GM23338 (cell line): Measurements from ENCODE around the gene KCNK5. TPM values are rescaled to one million over a fixed set of nuclear protein-coding genes. Genes with fewer than 3 reads are reported as not detected.

ENCODE experiments used
- ATAC-seq: fragments of 200-7000 bp; cut with Tn5 transposase; 3 replicates; pipeline ENCODE4 v1.9.1; 2020
- DNase-seq: peaks from one replicate; pipeline ENCODE4 v3.0.0-alpha.2; 2015; ENCODE audit warnings: low spot score
- H2AFZ ChIP-seq: fragments of 200-600 bp; sonication (generic); 2 replicates; pipeline ENCODE4 v1.8.0; 2016; ENCODE audit warnings: antibody characterized with exemption, mild to moderate bottlenecking, moderate library complexity
- H3F3A ChIP-seq: fragments of 200-600 bp; sonication (generic); replicated peaks from 2 replicates; pipeline ENCODE4 v1.8.0; 2017; ENCODE audit warnings: antibody characterized with exemption, mixed run types, low read depth
- H3K27ac ChIP-seq: fragments of 200-600 bp; sonication (generic); 2 replicates; pipeline ENCODE4 v1.6.1; 2016; ENCODE audit warnings: low read depth
- H3K27me3 ChIP-seq: fragments of 200-600 bp; sonication (generic); 2 replicates; pipeline ENCODE4 v1.8.0; 2016; ENCODE audit warnings: mild to moderate bottlenecking, mixed run types, moderate library complexity; ENCODE audit not compliant: insufficient read depth
- H3K36me3 ChIP-seq: fragments of 200-600 bp; sonication (generic); 2 replicates; pipeline ENCODE4 v1.8.0; 2016; ENCODE audit warnings: mild to moderate bottlenecking; ENCODE audit not compliant: insufficient read depth
- H3K4me1 ChIP-seq: fragments of 200-600 bp; sonication (generic); 2 replicates; pipeline ENCODE4 v1.8.0; 2016; ENCODE audit warnings: mild to moderate bottlenecking, moderate library complexity; ENCODE audit not compliant: insufficient read depth
- H3K4me2 ChIP-seq: fragments of 200-600 bp; sonication (generic); 2 replicates; pipeline ENCODE4 v1.7.1; 2017; ENCODE audit warnings: mixed run types
- H3K4me3 ChIP-seq: fragments of 200-600 bp; sonication (generic); 2 replicates; pipeline ENCODE4 v1.6.1; 2016; ENCODE audit warnings: mixed run types
- H3K79me2 ChIP-seq: fragments of 200-600 bp; sonication (generic); replicated peaks from 2 replicates; pipeline ENCODE4 v1.8.0; 2017; ENCODE audit warnings: mild to moderate bottlenecking; ENCODE audit not compliant: insufficient read depth
- H3K9me2 ChIP-seq: fragments of 200-600 bp; sonication (generic); 2 replicates; pipeline ENCODE4 v1.8.0; 2017; ENCODE audit not compliant: insufficient read depth
- H4K20me1 ChIP-seq: fragments of 200-600 bp; sonication (generic); replicated peaks from 2 replicates; pipeline ENCODE4 v1.8.0; 2017; ENCODE audit warnings: mild to moderate bottlenecking; ENCODE audit not compliant: insufficient read depth
- H3K27ac Mint-ChIP-seq: 2 replicates; pipeline ENCODE4 v1.8.0; 2020; ENCODE audit warnings: inconsistent platforms, mild to moderate bottlenecking, moderate library complexity, mixed read lengths
- H3K27me3 Mint-ChIP-seq: 3 replicates; pipeline ENCODE4 v1.8.0; 2022; ENCODE audit warnings: low read depth, mild to moderate bottlenecking, moderate library complexity, mixed read lengths, inconsistent platforms; ENCODE audit not compliant: insufficient read depth, poor library complexity
- H3K36me3 Mint-ChIP-seq: 3 replicates; pipeline ENCODE4 v1.8.0; 2021; ENCODE audit warnings: low read depth, mild to moderate bottlenecking, inconsistent platforms, moderate library complexity, mixed read lengths
- H3K4me1 Mint-ChIP-seq: 3 replicates; pipeline ENCODE4 v1.8.0; 2020; ENCODE audit warnings: mild to moderate bottlenecking, inconsistent platforms, mixed read lengths
- H3K4me3 Mint-ChIP-seq: 3 replicates; pipeline ENCODE4 v1.8.0; 2021; ENCODE audit warnings: moderate library complexity, mild to moderate bottlenecking, inconsistent platforms, mixed read lengths
- H3K9me3 Mint-ChIP-seq: 3 replicates; pipeline ENCODE4 v1.8.0; 2020; ENCODE audit warnings: moderate library complexity, mild to moderate bottlenecking, inconsistent platforms, mixed read lengths
- CREB1 ChIP-seq: fragments of 250-450 bp; sonication (Bioruptor Pico); IDR thresholded peaks from 2 replicates; pipeline ENCODE4 v1.5.0; 2020; ENCODE audit warnings: low read depth, mild to moderate bottlenecking, moderate library complexity
- ETS1 ChIP-seq: IDR thresholded peaks from 2 replicates; pipeline ENCODE4 v1.6.1; 2016; ENCODE audit warnings: antibody characterized with exemption
- EZH2 ChIP-seq: fragments of 200-600 bp; sonication (generic); IDR thresholded peaks from one replicate; pipeline ENCODE4 v1.8.0; 2017; ENCODE audit warnings: antibody characterized with exemption, mild to moderate bottlenecking, low read depth; ENCODE audit not compliant: unreplicated experiment
- EZH2phosphoT487 ChIP-seq: fragments of 200-600 bp; sonication (generic); IDR thresholded peaks from one replicate; pipeline ENCODE4 v1.8.1; 2018; ENCODE audit warnings: antibody characterized with exemption; ENCODE audit not compliant: unreplicated experiment
- JUNB ChIP-seq: IDR thresholded peaks from one replicate; pipeline ENCODE4 v1.6.1; 2016; ENCODE audit warnings: antibody characterized with exemption; ENCODE audit not compliant: unreplicated experiment
- NANOG ChIP-seq: IDR thresholded peaks from 2 replicates; pipeline ENCODE4 v1.6.1; 2016; ENCODE audit warnings: antibody characterized with exemption, borderline replicate concordance
- POLR2AphosphoS5 ChIP-seq: IDR thresholded peaks from 2 replicates; pipeline ENCODE4 v1.6.1; 2016; ENCODE audit warnings: antibody characterized with exemption, low read depth
- STAT1 ChIP-seq: IDR thresholded peaks from one replicate; pipeline ENCODE4 v1.6.1; 2016; ENCODE audit warnings: antibody characterized with exemption; ENCODE audit not compliant: unreplicated experiment
- ZNF114 ChIP-seq: fragments of 250-450 bp; sonication (Bioruptor Pico); IDR thresholded peaks from 2 replicates; pipeline ENCODE4 v1.5.0; 2020; ENCODE audit warnings: mild to moderate bottlenecking, moderate library complexity
- ZNF331 ChIP-seq: fragments of 250-450 bp; sonication (Bioruptor Pico); IDR thresholded peaks from 2 replicates; pipeline ENCODE4 v1.5.0; 2020; ENCODE audit warnings: low read depth, mild to moderate bottlenecking, moderate library complexity
- ZNF462 ChIP-seq: fragments of 250-450 bp; sonication (Bioruptor Pico); IDR thresholded peaks from 2 replicates; pipeline ENCODE4 v1.5.0; 2020; ENCODE audit warnings: mild to moderate bottlenecking, moderate library complexity
- polyA plus RNA-seq: library from polyadenylated mRNA; unstranded; fragments of >200 nt; fragmentation: Nextera tagmentation; extraction: Ambion mirVana; gene quantifications from 2 replicates; pipeline ENCODE4 v1.2.1, GENCODE V29; 2016
- total RNA-seq: library from RNA; depleted of rRNA; stranded (reverse); fragments of >200 nt; shearing (Covaris generic); gene quantifications from 2 replicates; pipeline ENCODE4 v1.2.3, GENCODE V29; 2014
- TF ChIP-seq, protein P1 (sequence below): IDR thresholded peaks from one replicate; pipeline ENCODE4 v1.6.1; 2018; ENCODE audit warnings: antibody characterized with exemption; ENCODE audit not compliant: unreplicated experiment
- TF ChIP-seq, protein P2 (sequence below), 2 experiments: fragments of 200-600 bp in 1 of 2; sonication (generic) in 1 of 2; conservative IDR thresholded peaks; 2 replicates each; pipeline versions ENCODE4 v1.5.1 to v1.6.1; 2016 to 2017; ENCODE audit warnings: antibody characterized with exemption in 2 of 2, low read depth in 2 of 2, mild to moderate bottlenecking in 2 of 2, moderate library complexity in 1 of 2

The KCNK5 gene
- total and polyA plus RNA-seq, 2 experiments from 2014 or later: 9.5 to 57.4 TPM

DNA sequence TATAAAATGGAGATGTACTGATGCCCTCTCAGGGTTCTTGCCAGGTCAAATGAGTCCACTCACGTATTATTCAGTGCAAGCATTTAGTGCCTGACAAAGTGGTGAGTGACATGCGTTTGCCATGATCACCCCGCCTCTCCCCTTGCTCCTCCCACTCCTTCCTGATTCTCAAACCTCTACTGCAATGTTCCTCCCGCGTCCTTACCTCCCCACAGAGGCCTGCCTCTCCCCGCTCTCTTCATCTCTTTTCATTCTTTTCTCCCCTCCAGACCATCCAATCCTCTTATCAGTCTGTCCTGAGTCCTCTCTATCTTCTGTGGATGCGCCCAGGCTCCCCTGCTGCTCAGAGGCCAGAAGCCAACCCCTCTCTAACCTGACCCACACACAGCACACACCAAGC, 40.7 kb downstream of the KCNK5 start (continued):
- TF ChIP-seq EZH2: no peak
- no peak for TF ChIP-seq POLR2AphosphoS5

- no peak overlapping the region for H3K4me2 ChIP-seq
- Mint-ChIP-seq H3K4me1 (peaks cover 15% of the 10 kb centered on the region; the same call in 2 of the 3 replicates), H3K9me3 (no peaks in the 10 kb centered on the region), H3K27ac (no peak overlapping the region), H3K4me3 (no peak overlapping the region), H3K27me3 (peaks cover 23% of the 10 kb centered on the region), H3K36me3 (peaks cover 84% of the 10 kb centered on the region)
- 0 out of 2 replicates have a peak, but pooled peaks cover 4% of the 10 kb centered on the region for H3K4me1 ChIP-seq
- DNase-seq: no peak
- ATAC-seq: no peak
- 0 out of 2 replicates have a peak, but pooled peaks cover 8% of the 10 kb centered on the region for H3F3A ChIP-seq
- H3K9me2 ChIP-seq: no peaks in the 10 kb centered on the region
- TF ChIP-seq STAT1: no peak
- TF ChIP-seq, protein P1, sequence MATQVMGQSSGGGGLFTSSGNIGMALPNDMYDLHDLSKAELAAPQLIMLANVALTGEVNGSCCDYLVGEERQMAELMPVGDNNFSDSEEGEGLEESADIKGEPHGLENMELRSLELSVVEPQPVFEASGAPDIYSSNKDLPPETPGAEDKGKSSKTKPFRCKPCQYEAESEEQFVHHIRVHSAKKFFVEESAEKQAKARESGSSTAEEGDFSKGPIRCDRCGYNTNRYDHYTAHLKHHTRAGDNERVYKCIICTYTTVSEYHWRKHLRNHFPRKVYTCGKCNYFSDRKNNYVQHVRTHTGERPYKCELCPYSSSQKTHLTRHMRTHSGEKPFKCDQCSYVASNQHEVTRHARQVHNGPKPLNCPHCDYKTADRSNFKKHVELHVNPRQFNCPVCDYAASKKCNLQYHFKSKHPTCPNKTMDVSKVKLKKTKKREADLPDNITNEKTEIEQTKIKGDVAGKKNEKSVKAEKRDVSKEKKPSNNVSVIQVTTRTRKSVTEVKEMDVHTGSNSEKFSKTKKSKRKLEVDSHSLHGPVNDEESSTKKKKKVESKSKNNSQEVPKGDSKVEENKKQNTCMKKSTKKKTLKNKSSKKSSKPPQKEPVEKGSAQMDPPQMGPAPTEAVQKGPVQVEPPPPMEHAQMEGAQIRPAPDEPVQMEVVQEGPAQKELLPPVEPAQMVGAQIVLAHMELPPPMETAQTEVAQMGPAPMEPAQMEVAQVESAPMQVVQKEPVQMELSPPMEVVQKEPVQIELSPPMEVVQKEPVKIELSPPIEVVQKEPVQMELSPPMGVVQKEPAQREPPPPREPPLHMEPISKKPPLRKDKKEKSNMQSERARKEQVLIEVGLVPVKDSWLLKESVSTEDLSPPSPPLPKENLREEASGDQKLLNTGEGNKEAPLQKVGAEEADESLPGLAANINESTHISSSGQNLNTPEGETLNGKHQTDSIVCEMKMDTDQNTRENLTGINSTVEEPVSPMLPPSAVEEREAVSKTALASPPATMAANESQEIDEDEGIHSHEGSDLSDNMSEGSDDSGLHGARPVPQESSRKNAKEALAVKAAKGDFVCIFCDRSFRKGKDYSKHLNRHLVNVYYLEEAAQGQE: no peak
- TF ChIP-seq, protein P2, sequence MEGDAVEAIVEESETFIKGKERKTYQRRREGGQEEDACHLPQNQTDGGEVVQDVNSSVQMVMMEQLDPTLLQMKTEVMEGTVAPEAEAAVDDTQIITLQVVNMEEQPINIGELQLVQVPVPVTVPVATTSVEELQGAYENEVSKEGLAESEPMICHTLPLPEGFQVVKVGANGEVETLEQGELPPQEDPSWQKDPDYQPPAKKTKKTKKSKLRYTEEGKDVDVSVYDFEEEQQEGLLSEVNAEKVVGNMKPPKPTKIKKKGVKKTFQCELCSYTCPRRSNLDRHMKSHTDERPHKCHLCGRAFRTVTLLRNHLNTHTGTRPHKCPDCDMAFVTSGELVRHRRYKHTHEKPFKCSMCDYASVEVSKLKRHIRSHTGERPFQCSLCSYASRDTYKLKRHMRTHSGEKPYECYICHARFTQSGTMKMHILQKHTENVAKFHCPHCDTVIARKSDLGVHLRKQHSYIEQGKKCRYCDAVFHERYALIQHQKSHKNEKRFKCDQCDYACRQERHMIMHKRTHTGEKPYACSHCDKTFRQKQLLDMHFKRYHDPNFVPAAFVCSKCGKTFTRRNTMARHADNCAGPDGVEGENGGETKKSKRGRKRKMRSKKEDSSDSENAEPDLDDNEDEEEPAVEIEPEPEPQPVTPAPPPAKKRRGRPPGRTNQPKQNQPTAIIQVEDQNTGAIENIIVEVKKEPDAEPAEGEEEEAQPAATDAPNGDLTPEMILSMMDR (conservative IDR thresholded peaks at IDR 0.05; ENCODE audit: low read depth in 2 of 2): no peak
- no peak for TF ChIP-seq JUNB
- TF ChIP-seq EZH2phosphoT487: no peak
- TF ChIP-seq EZH2: no peak
- no peak for TF ChIP-seq POLR2AphosphoS5
- TF ChIP-seq NANOG: no peak
- TF ChIP-seq ETS1: no peak
- TF ChIP-seq ZNF462: no peak
- no peak for TF ChIP-seq ZNF331 (CRISPR knock-in tag)
- no peak for TF ChIP-seq ZNF114
- TF ChIP-seq CREB1 (CRISPR knock-in tag): no peak
- peaks cover 4% of the 10 kb centered on the region; the same call in 1 of the 2 replicates for H3K79me2 ChIP-seq
- H2AFZ ChIP-seq: no peak overlapping the region
- H4K20me1 ChIP-seq: peaks cover 10% of the 10 kb centered on the region
- no peaks in the 10 kb centered on the region for H3K27me3 ChIP-seq
- H3K36me3 ChIP-seq: peaks cover 5% of the 10 kb centered on the region
- H3K27ac ChIP-seq: no peak overlapping the region
- no peak overlapping the region for H3K4me3 ChIP-seq
Measured at GRCh38 chr6:39188098-39188450, 41.2 kb downstream of the KCNK5 start.
